ENCODE measurements around the gene TOR4A.

DNA sequence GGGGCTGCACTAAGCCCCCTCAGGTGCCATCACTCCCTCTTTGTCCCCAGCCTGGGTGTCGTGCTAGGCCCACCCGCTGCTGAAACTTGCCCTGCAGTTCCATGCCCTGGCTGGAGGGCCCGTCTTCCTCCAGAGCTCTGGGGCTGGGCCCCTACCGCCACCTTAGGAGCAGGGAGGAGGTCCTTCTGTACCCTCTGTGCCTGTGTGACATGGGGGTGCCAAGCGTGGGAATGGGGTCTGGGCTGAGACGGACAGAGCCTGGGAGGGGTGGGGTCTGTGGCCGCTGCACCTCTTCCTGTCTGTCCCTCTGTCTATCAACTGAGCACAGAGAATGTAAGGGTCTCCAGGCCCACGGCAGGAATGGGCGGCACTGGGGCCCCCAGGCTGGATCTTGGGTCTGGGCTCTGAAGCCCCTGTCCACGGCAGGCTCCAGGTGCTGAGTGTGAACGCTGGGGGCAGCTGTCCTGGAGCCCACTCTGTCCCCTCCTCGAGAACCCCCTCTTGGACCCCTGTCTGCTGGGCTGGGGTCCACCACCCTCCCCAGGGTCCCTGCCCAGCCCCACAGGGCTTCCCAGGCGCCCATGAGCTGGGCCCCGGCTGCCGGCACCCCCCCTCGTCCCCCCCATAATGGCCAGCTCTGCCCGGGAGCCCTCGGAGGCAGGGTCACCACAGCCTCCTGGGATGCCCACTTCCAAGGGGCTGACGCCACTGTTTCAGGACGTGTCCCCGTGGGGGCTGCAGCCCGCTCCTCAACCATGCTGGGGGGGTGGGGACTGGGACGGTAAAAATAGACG, 40.4 kb downstream of the TOR4A start:
- TF ChIP-seq POLR2AphosphoS5 (IDR thresholded peaks at IDR 0.05; ENCODE audit: low read depth) (no peak), CTCF (IDR thresholded peaks at IDR 0.05; ENCODE audit: insufficient read depth, low read length) (no peak), GABPA (IDR thresholded peaks at IDR 0.05; ENCODE audit: low read depth) (no peak), REST (IDR thresholded peaks at IDR 0.05; ENCODE audit: insufficient replicate concordance, low read depth) (no peak), SPI1 (IDR thresholded peaks at IDR 0.05; ENCODE audit: borderline replicate concordance, low read depth) (no peak)

Data from HL-60 (cell line).